KMS-11 (cell line): ENCODE measurements around the gene HNRNPDL.
A peak's percentile ranks its signal among the peaks of the same experiment; 100 is the strongest.

Experiments
- H2AFZ ChIP-seq: fragments of 200-600 bp; sonication (generic); 2 replicates; pipeline ENCODE4 v1.6.1; 2016; ENCODE audit warnings: antibody characterized with exemption, mixed run types, low read depth
- H3K27ac ChIP-seq: fragments of 200-600 bp; sonication (generic); 2 replicates; pipeline ENCODE4 v1.6.1; 2016; ENCODE audit warnings: mild to moderate bottlenecking, mixed run types
- H3K27me3 ChIP-seq: fragments of 200-600 bp; sonication (generic); 2 replicates; pipeline ENCODE4 v1.6.1; 2017; ENCODE audit warnings: mild to moderate bottlenecking, low read depth, mixed run types, moderate library complexity; ENCODE audit not compliant: insufficient read depth
- H3K36me3 ChIP-seq: fragments of 200-600 bp; sonication (generic); 2 replicates; pipeline ENCODE4 v1.6.1; 2017; ENCODE audit warnings: mild to moderate bottlenecking, mixed run types; ENCODE audit not compliant: insufficient read depth
- H3K4me1 ChIP-seq: fragments of 200-600 bp; sonication (generic); 2 replicates; pipeline ENCODE4 v1.6.1; 2016; ENCODE audit warnings: mild to moderate bottlenecking, low read depth, mixed run types; ENCODE audit not compliant: poor library complexity, severe bottlenecking
- H3K4me2 ChIP-seq: fragments of 200-600 bp; sonication (generic); 2 replicates; pipeline ENCODE4 v1.7.0; 2016; ENCODE audit warnings: mild to moderate bottlenecking, mixed run types
- H3K4me3 ChIP-seq: fragments of 200-600 bp; sonication (generic); IDR thresholded peaks from 2 replicates; pipeline ENCODE4 v1.6.1; 2017; ENCODE audit warnings: low read depth, low read length, mixed read lengths; ENCODE audit not compliant: insufficient read depth
- H3K79me2 ChIP-seq: fragments of 200-600 bp; sonication (generic); 2 replicates; pipeline ENCODE4 v1.6.1; 2016; ENCODE audit warnings: low read depth, mixed run types; ENCODE audit not compliant: insufficient read depth
- H3K9ac ChIP-seq: fragments of 200-600 bp; sonication (generic); 2 replicates; pipeline ENCODE4 v1.6.1; 2016; ENCODE audit warnings: mild to moderate bottlenecking, mixed run types
- H4K20me1 ChIP-seq: fragments of 200-600 bp; sonication (generic); 2 replicates; pipeline ENCODE4 v1.6.1; 2016; ENCODE audit warnings: mild to moderate bottlenecking, mixed run types; ENCODE audit not compliant: insufficient read depth
- CTCF ChIP-seq: fragments of 200-600 bp; sonication (generic); conservative IDR thresholded peaks from 2 replicates; pipeline ENCODE4 v1.6.1; 2017; ENCODE audit warnings: low read depth, mild to moderate bottlenecking, antibody characterized with exemption, low read length, moderate library complexity, mixed read lengths

Gene HNRNPDL

GRCh38 chr4:82428969-82429727 is 1.1 kb downstream of the HNRNPDL start:
- Histone ChIP-seq H3K36me3 (peaks cover 45% of the 10 kb centered on the region; the same call in 1 of the 2 replicates), H4K20me1 (peaks cover 44% of the 10 kb centered on the region)

GRCh38 chr4:82428526-82428968 is 1.7 kb downstream of the HNRNPDL start:
- Histone ChIP-seq H3K27me3 (no peaks in the 10 kb centered on the region), H3K4me1 (peaks cover 38% of the 10 kb centered on the region), H3K79me2 (peaks cover 74% of the 10 kb centered on the region), H3K27ac (peak overlapping the region; percentile 98), H3K4me2 (peak overlapping the region; percentile 97), H4K20me1 (peaks cover 50% of the 10 kb centered on the region), H2AFZ (no peak overlapping the region), H3K9ac (peak overlapping the region; percentile 100), H3K36me3 (peaks cover 50% of the 10 kb centered on the region; the same call in 1 of the 2 replicates), H3K4me3 (peak overlapping the region; percentile 74)
- TF ChIP-seq CTCF = no peak

More at GRCh38 chr4:82428969-82429727, 1.1 kb downstream of the HNRNPDL start:
- TF ChIP-seq CTCF = peak; percentile 87
- Histone ChIP-seq H3K27me3 (no peaks in the 10 kb centered on the region), H3K9ac (peak overlapping the region; percentile 100), H3K4me2 (peak overlapping the region; percentile 97), H3K4me3 (peak overlapping the region; percentile 74), H3K27ac (peak overlapping the region; percentile 98), H3K4me1 (peaks cover 38% of the 10 kb centered on the region), H3K79me2 (peaks cover 80% of the 10 kb centered on the region), H2AFZ (peak overlapping the region; percentile 55; the same call in 1 of the 2 replicates)

- H4K20me1 ChIP-seq = peaks cover 50% of the 10 kb centered on the region
- H3K36me3 ChIP-seq = peaks cover 50% of the 10 kb centered on the region; the same call in 1 of the 2 replicates
- no peak overlapping the region for H3K4me3 ChIP-seq
Observed at GRCh38 chr4:82425478-82425877, 4.8 kb downstream of the HNRNPDL start.

More at GRCh38 chr4:82425478-82425877, 4.8 kb downstream of the HNRNPDL start:
- Histone ChIP-seq H3K27me3 (no peaks in the 10 kb centered on the region), H2AFZ (no peak overlapping the region), H3K79me2 (peaks cover 45% of the 10 kb centered on the region), H3K4me2 (no peak overlapping the region), H3K4me1 (peaks cover 17% of the 10 kb centered on the region), H3K9ac (no peak overlapping the region), H3K27ac (no peak overlapping the region)
- no peak for TF ChIP-seq CTCF
